Measurements from ENCODE around the gene CEMIP. TPM values are rescaled to one million over a fixed set of nuclear protein-coding genes. Genes with fewer than 3 reads are reported as not detected.

The CEMIP gene
- total and polyA plus RNA-seq, 11 donors = 0.04 to 9.6 (median 0.19) TPM

DNA sequence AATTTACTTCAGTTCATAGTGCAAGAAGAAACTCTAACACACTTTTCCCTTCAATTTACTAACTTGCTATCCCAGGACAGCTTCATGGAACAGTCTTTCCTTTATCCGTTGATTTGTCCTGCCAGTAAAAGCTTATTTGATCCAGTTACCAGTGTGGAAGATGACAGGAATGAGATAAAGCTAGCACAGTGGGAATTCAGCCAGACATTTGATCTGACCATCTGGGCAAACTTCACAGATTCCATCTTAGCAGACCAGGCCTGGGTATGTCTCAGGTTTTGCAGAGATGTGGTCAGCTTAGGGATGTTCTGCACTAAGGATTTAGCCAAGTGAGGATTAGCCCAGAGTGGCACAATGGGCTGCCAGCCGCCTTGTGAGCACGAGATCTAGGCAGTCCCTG is 19.7 kb downstream of the CEMIP start:
- intact Hi-C loops (cut with DNase I) = no loop called here
- WGBS, 4 donors = 84 to 88% (median 87%) methylated on average over 3 of the region's 3 CpGs
- Histone ChIP-seq H3K4me1 (peaks cover 0 to 4% (median 0%) of the 10 kb centered on the region in 12 donors), H3K27me3 (peaks cover 0 to 6% (median 0%) of the 10 kb centered on the region in 9 donors), H3K9me3 (no peaks in the 10 kb centered on the region), H3K4me3 (no peak overlapping the region), H3K27ac (no peak overlapping the region), H3K36me3 (no peaks in the 10 kb centered on the region)
- no peak for TF ChIP-seq POLR2A (IDR thresholded peaks at IDR 0.05)
- TF ChIP-seq, protein P1, sequence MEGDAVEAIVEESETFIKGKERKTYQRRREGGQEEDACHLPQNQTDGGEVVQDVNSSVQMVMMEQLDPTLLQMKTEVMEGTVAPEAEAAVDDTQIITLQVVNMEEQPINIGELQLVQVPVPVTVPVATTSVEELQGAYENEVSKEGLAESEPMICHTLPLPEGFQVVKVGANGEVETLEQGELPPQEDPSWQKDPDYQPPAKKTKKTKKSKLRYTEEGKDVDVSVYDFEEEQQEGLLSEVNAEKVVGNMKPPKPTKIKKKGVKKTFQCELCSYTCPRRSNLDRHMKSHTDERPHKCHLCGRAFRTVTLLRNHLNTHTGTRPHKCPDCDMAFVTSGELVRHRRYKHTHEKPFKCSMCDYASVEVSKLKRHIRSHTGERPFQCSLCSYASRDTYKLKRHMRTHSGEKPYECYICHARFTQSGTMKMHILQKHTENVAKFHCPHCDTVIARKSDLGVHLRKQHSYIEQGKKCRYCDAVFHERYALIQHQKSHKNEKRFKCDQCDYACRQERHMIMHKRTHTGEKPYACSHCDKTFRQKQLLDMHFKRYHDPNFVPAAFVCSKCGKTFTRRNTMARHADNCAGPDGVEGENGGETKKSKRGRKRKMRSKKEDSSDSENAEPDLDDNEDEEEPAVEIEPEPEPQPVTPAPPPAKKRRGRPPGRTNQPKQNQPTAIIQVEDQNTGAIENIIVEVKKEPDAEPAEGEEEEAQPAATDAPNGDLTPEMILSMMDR (IDR thresholded peaks at IDR 0.05) = no peak
- ATAC-seq (no peak), DNase-seq (no peak)

DNA sequence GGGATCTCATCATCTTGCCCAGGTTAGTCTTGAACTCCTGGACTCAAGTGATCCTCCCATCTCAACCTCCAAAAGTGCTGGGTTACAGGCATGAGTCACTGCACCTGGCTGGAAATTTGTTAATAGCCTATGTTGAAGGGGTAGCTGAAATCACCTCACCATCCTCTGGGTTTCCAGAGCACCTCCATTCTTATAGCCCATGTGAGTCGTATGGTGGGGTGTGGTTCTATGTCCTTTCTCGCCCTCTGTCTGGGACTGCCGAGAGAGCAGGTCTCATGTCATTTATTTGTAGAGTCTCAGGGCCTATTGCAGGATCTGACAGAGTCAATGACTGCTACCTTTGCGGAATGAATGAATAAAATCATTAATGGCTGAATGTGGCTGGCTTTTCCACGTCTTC is 20.9 kb downstream of the CEMIP start:
- intact Hi-C loops (cut with DNase I) = loop anchor here in 2 of 10 donors (10.0 kb wide), 2 partner anchors 55 to 65 kb away; no protein-coding TSS in a partner anchor
- Histone ChIP-seq H3K27ac (no peak overlapping the region), H3K36me3 (no peaks in the 10 kb centered on the region), H3K9me3 (no peaks in the 10 kb centered on the region), H3K4me3 (no peak overlapping the region), H3K4me1 (peaks cover 0 to 4% (median 0%) of the 10 kb centered on the region in 12 donors), H3K27me3 (no peaks in the 10 kb centered on the region)
- no peak for TF ChIP-seq POLR2A (IDR thresholded peaks at IDR 0.05)
- DNase-seq (no peak), ATAC-seq (no peak)
- 68 to 84% (median 83%) methylated on average over 5 of the region's 5 CpGs for WGBS, 4 donors

DNA sequence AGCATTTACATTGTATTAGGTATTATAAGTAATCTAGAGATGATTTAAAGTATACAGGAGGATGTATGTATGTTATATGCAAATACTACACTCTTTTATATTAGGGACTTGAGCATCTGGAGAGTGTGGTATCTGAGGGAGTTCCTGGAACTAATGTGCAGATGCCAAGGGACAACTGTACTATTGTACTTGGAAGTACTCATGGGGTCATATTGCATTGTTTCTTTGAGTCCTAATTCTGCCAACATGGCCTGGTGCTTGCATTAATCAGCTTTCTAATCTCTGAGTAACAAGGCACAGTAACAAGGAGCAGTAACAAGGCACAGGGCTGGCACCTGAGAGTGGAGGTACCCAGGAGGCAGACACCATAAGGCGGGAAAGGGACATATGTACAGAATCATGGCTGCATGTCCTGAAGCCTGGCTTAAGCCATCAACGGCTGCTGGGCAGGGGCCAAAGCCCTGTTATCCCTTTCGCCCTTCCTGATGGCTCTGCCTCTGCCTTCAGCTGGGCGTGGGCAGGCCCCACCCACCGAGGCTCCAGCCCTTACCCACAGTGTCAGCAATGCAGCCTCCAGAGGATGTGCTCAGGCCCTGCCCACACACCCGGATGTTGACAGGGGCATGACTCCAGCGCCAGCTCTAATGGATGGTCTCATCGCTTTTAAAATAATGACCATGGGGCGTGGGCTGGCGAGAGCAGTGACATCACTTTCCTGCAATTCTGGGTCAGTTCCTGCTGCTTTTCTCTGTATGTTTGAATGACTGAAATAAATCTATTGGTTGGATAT is 22.9 kb downstream of the CEMIP start:
- Histone ChIP-seq H3K4me1 (peaks cover 0 to 4% (median 0%) of the 10 kb centered on the region in 12 donors), H3K4me3 (no peak overlapping the region), H3K27me3 (no peaks in the 10 kb centered on the region), H3K36me3 (no peaks in the 10 kb centered on the region), H3K9me3 (no peaks in the 10 kb centered on the region), H3K27ac (peak overlapping the region in 1 of 12 donors; percentile 18)
- DNase-seq (peak in 4 of 5 donors; percentile 20 to 75 (median 27)), ATAC-seq (peak in 3 of 4 donors; percentile 81 to 90 (median 84))
- intact Hi-C loops (cut with DNase I) = loop anchor here in 2 of 10 donors (10.0 kb wide), 2 partner anchors 57 to 63 kb away; no protein-coding TSS in a partner anchor
- 49 to 70% (median 61%) methylated on average over 10 of the region's 10 CpGs for WGBS, 4 donors
- no peak for TF ChIP-seq POLR2A (IDR thresholded peaks at IDR 0.05)
- TF ChIP-seq, protein P1 (IDR thresholded peaks at IDR 0.05) = no peak

DNA sequence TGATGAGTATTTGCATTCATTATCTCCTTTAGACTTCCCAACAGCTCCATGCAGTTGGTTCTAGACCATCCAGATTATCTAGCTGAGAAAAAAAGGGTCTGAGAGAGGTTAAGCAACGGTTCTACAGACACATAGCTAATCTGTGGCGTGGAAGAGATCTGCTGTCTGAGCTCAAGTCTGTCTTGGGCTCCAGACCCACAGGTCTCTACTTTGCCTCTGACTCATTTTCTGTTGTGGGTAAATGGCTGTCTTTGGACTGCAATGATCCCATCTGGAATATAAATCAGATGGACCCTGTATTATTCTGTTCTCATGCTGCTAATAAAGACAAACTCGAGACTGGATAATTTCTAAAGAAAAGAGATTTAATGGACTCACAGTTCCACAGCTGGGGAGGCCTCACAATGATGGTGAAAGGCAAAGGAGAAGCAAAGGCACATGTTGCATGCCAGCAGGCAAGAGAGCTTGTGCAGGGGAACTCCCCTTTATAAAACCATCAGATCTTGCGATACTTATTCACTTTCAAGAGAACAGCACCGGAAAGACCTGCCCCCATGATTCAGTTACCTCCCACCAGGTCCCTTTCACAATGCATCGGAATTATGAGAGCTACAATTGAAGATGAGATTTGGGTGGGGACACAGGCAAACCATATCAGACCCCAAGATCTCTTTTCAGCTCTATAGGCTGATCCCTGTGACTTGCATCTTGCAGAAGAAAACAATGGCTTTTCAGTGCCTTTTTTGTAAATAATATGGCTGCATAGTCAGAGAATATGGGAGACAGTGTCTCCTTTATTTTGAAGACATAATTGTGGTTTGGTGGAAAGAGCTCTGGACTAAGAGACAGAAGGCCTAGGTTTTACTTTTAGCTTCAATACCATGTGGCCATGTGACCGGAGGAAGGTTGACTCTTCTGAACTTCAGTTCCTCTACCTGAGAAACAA is 24.7 kb downstream of the CEMIP start:
- Histone ChIP-seq H3K27me3 (no peaks in the 10 kb centered on the region), H3K4me3 (no peak overlapping the region), H3K9me3 (no peaks in the 10 kb centered on the region), H3K27ac (no peak overlapping the region), H3K36me3 (no peaks in the 10 kb centered on the region), H3K4me1 (peaks cover 0 to 4% (median 0%) of the 10 kb centered on the region in 12 donors)
- DNase-seq (no peak), ATAC-seq (no peak)
- TF ChIP-seq POLR2A (IDR thresholded peaks at IDR 0.05) = no peak
- TF ChIP-seq, protein P1 (IDR thresholded peaks at IDR 0.05) = no peak
- 91 to 96% (median 92%) methylated on average over 7 of the region's 7 CpGs for WGBS, 4 donors
- intact Hi-C loops (cut with DNase I) = loop anchor here in 2 of 10 donors (10.0 kb wide), 2 partner anchors 59 to 61 kb away; no protein-coding TSS in a partner anchor
